LHCN-M2 (cell line): ENCODE results near the gene MAP1LC3B. TPM values are rescaled to one million over a fixed set of nuclear protein-coding genes. Genes with fewer than 3 reads are reported as not detected.

ENCODE experiments used
- DNase-seq: peaks from one replicate; pipeline ENCODE4 v3.0.0-alpha.2; 2012; ENCODE audit warnings: low read depth
- polyA plus RNA-seq: library from polyadenylated mRNA; unstranded; fragments of >200 nt; gene quantifications from one replicate; pipeline ENCODE4 v1.2.1, GENCODE V29; 2012; ENCODE audit warnings: missing spikeins
- total RNA-seq: library from RNA; depleted of rRNA; stranded (reverse); fragments of >200 nt; gene quantifications from 2 replicates; pipeline ENCODE4 v1.2.3, GENCODE V29; 2014; rRNA removed

MAP1LC3B gene
- 25.1 and 35.6 TPM in 2 replicates for total RNA-seq
- polyA plus RNA-seq = 78.6 TPM

- peak; percentile 94 for DNase-seq
Measured at GRCh38 chr16:87391950-87392820, at the start of gene MAP1LC3B. TSS of gene MAP1LC3B (plus strand) at chr16:87392336. CDS start at chr16:87392428, 92 bp downstream.

- no peak for DNase-seq
Measured at GRCh38 chr16:87342504-87342903, 49.6 kb upstream of the MAP1LC3B start.

- no peak for DNase-seq
Measured at GRCh38 chr16:87342978-87343752, 49.0 kb upstream of the MAP1LC3B start.

- DNase-seq = no peak
Measured at GRCh38 chr16:87343753-87344050, 48.4 kb upstream of the MAP1LC3B start.

GRCh38 chr16:87344165-87344930, 47.8 kb upstream of the MAP1LC3B start:
- DNase-seq = no peak

GRCh38 chr16:87344931-87345631, 47.1 kb upstream of the MAP1LC3B start:
- DNase-seq = no peak

- no peak for DNase-seq
Measured at GRCh38 chr16:87345726-87346424, 46.3 kb upstream of the MAP1LC3B start.

- no peak for DNase-seq
Measured at GRCh38 chr16:87346517-87347060, 45.5 kb upstream of the MAP1LC3B start.

GRCh38 chr16:87347932-87348615, 44.1 kb upstream of the MAP1LC3B start:
- no peak for DNase-seq

- DNase-seq = no peak
Measured at GRCh38 chr16:87348616-87349157, 43.4 kb upstream of the MAP1LC3B start.

- DNase-seq = no peak
Measured at GRCh38 chr16:87350031-87350430, 42.1 kb upstream of the MAP1LC3B start.

GRCh38 chr16:87350681-87351319, 41.3 kb upstream of the MAP1LC3B start:
- DNase-seq = no peak

- no peak for DNase-seq
Measured at GRCh38 chr16:87351320-87351698, 40.8 kb upstream of the MAP1LC3B start.

GRCh38 chr16:87352818-87353217, 39.3 kb upstream of the MAP1LC3B start:
- DNase-seq = no peak

- DNase-seq = no peak
Measured at GRCh38 chr16:87353613-87354012, 38.5 kb upstream of the MAP1LC3B start.

- DNase-seq = no peak
Measured at GRCh38 chr16:87356491-87356853, 35.7 kb upstream of the MAP1LC3B start.

GRCh38 chr16:87358250-87358649, 33.9 kb upstream of the MAP1LC3B start:
- no peak for DNase-seq

- no peak for DNase-seq
Measured at GRCh38 chr16:87358696-87359095, 33.4 kb upstream of the MAP1LC3B start.

GRCh38 chr16:87359121-87359520, 33.0 kb upstream of the MAP1LC3B start:
- no peak for DNase-seq
